ENCODE measurements around the gene MYLK4. TPM values are rescaled to one million over a fixed set of nuclear protein-coding genes. Genes with fewer than 3 reads are reported as not detected.

MYLK4 gene
- total and polyA plus RNA-seq, 4 experiments from 2014 or later, result 0.04 to 0.42 (median 0.31) TPM

DNA sequence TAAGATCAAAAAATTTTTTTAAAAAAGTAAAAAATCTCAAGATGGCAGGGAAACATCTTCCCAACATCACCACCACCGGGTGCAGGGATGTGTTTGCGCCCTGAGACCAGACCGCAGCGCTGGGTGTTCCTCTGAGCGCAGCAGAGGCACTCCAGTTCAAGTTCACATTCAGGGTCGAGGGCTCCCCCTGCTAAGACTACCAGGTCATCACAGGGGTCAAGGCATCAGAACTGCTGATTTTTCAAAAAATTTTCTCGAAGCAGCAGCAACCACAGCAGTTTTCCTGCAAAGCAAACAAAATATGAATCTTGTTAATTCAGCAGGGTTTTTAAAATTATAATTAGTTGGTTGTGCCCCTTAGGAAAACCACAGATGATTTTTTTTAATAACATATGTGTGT lies 83.1 kb downstream of the MYLK4 start:
- no peaks in the 10 kb centered on the region for H3K4me1 ChIP-seq (ENCODE audit: insufficient read depth, low read length)
- no peak for DNase-seq
- no peak overlapping the region for H3K4me3 ChIP-seq (ENCODE audit: low read length in 2 of 2)
- no peaks in the 10 kb centered on the region for H3K36me3 Mint-ChIP-seq
- H3K27ac Mint-ChIP-seq, result no peak overlapping the region
- no peak overlapping the region for H3K27ac ChIP-seq (ENCODE audit: low read depth, low read length)
- no peak overlapping the region for H3K4me3 Mint-ChIP-seq
- CTCF ChIA-PET (ENCODE audit: partially characterized antibody), result interaction anchor here (1.2 kb wide), 1 partner anchor 33 kb away, joined by 3 read pairs; no protein-coding TSS in a partner anchor
- no peaks in the 10 kb centered on the region for H3K9me3 Mint-ChIP-seq
- H3K36me3 ChIP-seq (ENCODE audit: insufficient read depth, low read length), result no peaks in the 10 kb centered on the region
- H3K9me3 ChIP-seq (ENCODE audit: control insufficient read depth in 1 of 2, low read length in 2 of 2), result no peaks in the 10 kb centered on the region
- no peaks in the 10 kb centered on the region for H3K27me3 ChIP-seq (ENCODE audit: insufficient read depth, low read length)
- intact Hi-C loops (cut with micrococcal nuclease), result no loop called here
- POLR2A ChIA-PET (ENCODE audit: partially characterized antibody), result no interaction called here
- H3K27me3 Mint-ChIP-seq, result peaks cover 2 to 12% of the 10 kb centered on the region in 2 donors
- H3K4me1 Mint-ChIP-seq, result no peaks in the 10 kb centered on the region

DNA sequence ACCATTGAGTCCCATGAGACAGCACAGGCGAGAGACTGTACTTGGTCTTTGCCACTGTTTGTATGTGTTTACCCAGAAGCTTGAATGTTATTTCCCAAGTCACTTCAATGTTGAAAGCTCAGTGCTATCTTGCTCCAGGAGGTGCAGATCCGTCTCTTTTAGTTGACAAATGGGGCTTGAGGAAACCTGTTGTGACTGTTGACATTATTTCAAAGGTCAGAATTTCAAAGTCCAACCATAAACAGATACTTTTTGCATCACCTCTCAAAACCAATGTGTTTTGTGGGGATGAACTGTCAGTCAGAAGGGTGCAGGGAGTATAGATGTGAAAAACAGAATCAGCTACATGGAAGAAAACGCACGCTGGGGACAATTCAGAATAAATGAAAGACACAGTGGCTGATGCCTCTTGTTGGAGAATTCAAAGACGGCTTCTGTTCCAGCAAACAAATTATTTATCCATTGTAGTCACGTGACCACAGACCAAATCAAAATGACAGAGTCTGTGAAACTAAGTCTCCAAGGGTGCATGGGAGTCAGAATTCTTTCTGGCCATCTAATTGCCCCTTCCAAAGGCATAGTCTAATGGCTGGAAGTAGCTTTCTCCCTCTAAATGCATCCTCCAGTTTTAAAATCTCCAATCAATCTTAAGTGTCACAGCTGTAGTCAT lies 83.7 kb downstream of the MYLK4 start:
- H3K4me3 ChIP-seq (ENCODE audit: low read length in 2 of 2), result no peak overlapping the region
- Mint-ChIP-seq H3K9me3 (no peaks in the 10 kb centered on the region), H3K4me1 (no peaks in the 10 kb centered on the region), H3K36me3 (no peaks in the 10 kb centered on the region), H3K27ac (no peak overlapping the region), H3K27me3 (peaks cover 2 to 12% of the 10 kb centered on the region in 2 donors), H3K4me3 (no peak overlapping the region)
- no peaks in the 10 kb centered on the region for H3K27me3 ChIP-seq (ENCODE audit: insufficient read depth, low read length)
- ChIA-PET CTCF (ENCODE audit: partially characterized antibody) (interaction anchor here (1.2 kb wide), 1 partner anchor 33 kb away, joined by 3 read pairs; no protein-coding TSS in a partner anchor), POLR2A (ENCODE audit: partially characterized antibody) (no interaction called here)
- no peaks in the 10 kb centered on the region for H3K36me3 ChIP-seq (ENCODE audit: insufficient read depth, low read length)
- no peak for DNase-seq
- no peaks in the 10 kb centered on the region for H3K4me1 ChIP-seq (ENCODE audit: insufficient read depth, low read length)
- H3K9me3 ChIP-seq (ENCODE audit: control insufficient read depth in 1 of 2, low read length in 2 of 2), result no peaks in the 10 kb centered on the region
- H3K27ac ChIP-seq (ENCODE audit: low read depth, low read length), result no peak overlapping the region
- intact Hi-C loops (cut with micrococcal nuclease), result no loop called here

DNA sequence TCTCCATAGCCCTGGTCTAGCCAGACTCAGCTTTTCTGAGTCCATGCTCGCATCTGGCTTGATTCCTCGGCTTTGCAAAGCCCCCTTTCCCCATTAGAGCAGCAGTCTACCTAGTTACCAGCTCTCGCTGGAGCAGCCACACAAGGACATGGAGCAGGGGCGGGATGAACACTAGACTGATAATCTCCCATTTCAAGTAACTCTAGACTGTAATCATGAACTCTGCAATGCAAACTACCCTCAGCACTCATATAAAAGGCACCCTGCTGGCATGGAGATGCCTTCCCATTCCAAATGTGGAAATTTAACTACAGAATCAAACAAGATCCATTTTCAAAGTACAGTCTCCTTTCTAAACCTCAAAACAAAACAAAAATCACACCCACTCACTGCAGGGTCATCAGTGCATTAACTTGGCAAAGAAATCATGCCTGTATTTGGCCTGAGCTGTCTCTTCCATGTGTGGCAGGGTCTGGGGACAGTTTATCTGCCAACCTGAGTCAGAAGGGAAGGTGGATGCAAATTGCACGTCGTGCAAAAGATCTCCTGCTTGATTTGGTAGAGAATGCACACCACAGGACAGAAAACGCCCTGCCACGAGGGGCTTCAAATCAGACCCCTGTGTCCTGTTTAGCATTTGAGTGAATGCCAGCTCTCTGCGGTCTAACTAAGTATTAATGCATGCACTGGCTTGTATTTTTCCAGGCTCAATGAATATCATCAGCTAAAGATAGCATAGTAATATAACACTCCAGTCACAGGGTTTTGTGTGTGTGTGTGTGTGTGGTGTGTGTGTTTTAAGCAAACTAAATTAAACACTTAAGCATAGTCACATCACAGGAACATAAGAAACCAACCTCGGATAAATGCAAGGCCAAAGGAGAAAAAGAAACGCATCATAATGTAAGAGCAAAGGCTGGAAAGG lies 85.3 kb downstream of the MYLK4 start:
- no peak overlapping the region for H3K27ac Mint-ChIP-seq
- Histone ChIP-seq H3K4me1 (ENCODE audit: insufficient read depth, low read length) (no peaks in the 10 kb centered on the region), H3K27ac (ENCODE audit: low read depth, low read length) (no peak overlapping the region), H3K27me3 (ENCODE audit: insufficient read depth, low read length) (no peaks in the 10 kb centered on the region), H3K9me3 (ENCODE audit: control insufficient read depth in 1 of 2, low read length in 2 of 2) (no peaks in the 10 kb centered on the region), H3K4me3 (ENCODE audit: low read length in 2 of 2) (no peak overlapping the region), H3K36me3 (ENCODE audit: insufficient read depth, low read length) (no peaks in the 10 kb centered on the region)
- H3K36me3 Mint-ChIP-seq, result no peaks in the 10 kb centered on the region
- H3K27me3 Mint-ChIP-seq, result peaks cover 3 to 12% of the 10 kb centered on the region in 2 donors
- intact Hi-C loops (cut with micrococcal nuclease), result no loop called here
- no peak for DNase-seq
- ChIA-PET POLR2A (ENCODE audit: partially characterized antibody) (no interaction called here), CTCF (ENCODE audit: partially characterized antibody) (no interaction called here)
- H3K4me3 Mint-ChIP-seq, result no peak overlapping the region
- H3K9me3 Mint-ChIP-seq, result no peaks in the 10 kb centered on the region
- H3K4me1 Mint-ChIP-seq, result no peaks in the 10 kb centered on the region

DNA sequence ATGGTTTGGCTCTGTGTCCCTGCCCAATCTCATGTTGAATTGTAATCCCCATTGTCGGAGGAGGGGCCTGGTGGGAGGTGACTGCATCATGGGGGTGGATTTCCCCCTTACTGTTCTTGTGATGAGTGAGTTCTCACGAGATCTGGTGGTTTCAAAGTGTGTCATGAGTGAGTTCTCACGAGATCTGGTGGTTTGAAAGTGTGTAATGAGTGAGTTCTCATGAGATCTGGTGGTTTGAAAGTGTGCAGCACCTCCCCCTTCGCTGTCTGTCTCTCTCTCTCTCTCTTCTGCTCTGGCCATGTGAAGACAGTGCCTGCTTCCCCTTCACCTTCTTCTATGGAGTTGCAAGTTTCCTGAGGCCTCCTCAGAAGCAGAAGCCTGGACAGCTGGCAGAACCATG lies 87.6 kb downstream of the MYLK4 start:
- Mint-ChIP-seq H3K27ac (no peak overlapping the region), H3K27me3 (peaks cover 4 to 12% of the 10 kb centered on the region in 2 donors), H3K36me3 (no peaks in the 10 kb centered on the region), H3K4me1 (no peaks in the 10 kb centered on the region), H3K4me3 (no peak overlapping the region), H3K9me3 (no peaks in the 10 kb centered on the region)
- H3K4me1 ChIP-seq (ENCODE audit: insufficient read depth, low read length), result no peaks in the 10 kb centered on the region
- intact Hi-C loops (cut with micrococcal nuclease), result no loop called here
- H3K27me3 ChIP-seq (ENCODE audit: insufficient read depth, low read length), result no peaks in the 10 kb centered on the region
- CTCF ChIA-PET (ENCODE audit: partially characterized antibody), result no interaction called here
- POLR2A ChIA-PET (ENCODE audit: partially characterized antibody), result no interaction called here
- no peak overlapping the region for H3K4me3 ChIP-seq (ENCODE audit: low read length in 2 of 2)
- H3K36me3 ChIP-seq (ENCODE audit: insufficient read depth, low read length), result no peaks in the 10 kb centered on the region
- no peak for DNase-seq
- H3K27ac ChIP-seq (ENCODE audit: low read depth, low read length), result no peak overlapping the region
- no peaks in the 10 kb centered on the region for H3K9me3 ChIP-seq (ENCODE audit: control insufficient read depth in 1 of 2, low read length in 2 of 2)

DNA sequence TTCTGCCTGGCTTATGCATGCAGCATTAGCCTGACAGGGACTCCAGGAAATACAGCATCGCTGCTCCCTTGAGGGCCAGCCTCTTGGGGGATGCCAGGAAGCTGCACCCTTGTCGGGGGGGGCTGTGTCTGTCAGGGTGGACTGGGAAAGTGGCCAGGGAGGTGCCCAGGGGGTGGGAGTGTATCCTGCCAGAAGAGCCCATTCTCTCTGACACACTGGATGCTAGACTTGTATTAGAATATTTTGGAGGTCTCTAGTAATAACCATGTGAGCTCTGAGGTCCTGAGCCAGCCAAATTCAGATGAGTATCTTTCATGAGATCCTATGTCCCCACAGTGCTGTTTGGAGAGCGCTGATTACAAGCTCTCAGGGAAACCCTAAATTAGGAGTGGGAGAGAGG lies 89.1 kb downstream of the MYLK4 start:
- Histone ChIP-seq H3K27ac (ENCODE audit: low read depth, low read length) (no peak overlapping the region), H3K27me3 (ENCODE audit: insufficient read depth, low read length) (no peaks in the 10 kb centered on the region), H3K9me3 (ENCODE audit: control insufficient read depth in 1 of 2, low read length in 2 of 2) (no peaks in the 10 kb centered on the region), H3K4me3 (ENCODE audit: low read length in 2 of 2) (no peak overlapping the region), H3K4me1 (ENCODE audit: insufficient read depth, low read length) (no peaks in the 10 kb centered on the region), H3K36me3 (ENCODE audit: insufficient read depth, low read length) (no peaks in the 10 kb centered on the region)
- Mint-ChIP-seq H3K9me3 (no peaks in the 10 kb centered on the region), H3K4me3 (no peak overlapping the region), H3K27me3 (peaks cover 4 to 12% of the 10 kb centered on the region in 2 donors), H3K36me3 (no peaks in the 10 kb centered on the region), H3K4me1 (no peaks in the 10 kb centered on the region), H3K27ac (no peak overlapping the region)
- ChIA-PET CTCF (ENCODE audit: partially characterized antibody) (no interaction called here), POLR2A (ENCODE audit: partially characterized antibody) (no interaction called here)
- intact Hi-C loops (cut with micrococcal nuclease), result no loop called here
- DNase-seq, result no peak

DNA sequence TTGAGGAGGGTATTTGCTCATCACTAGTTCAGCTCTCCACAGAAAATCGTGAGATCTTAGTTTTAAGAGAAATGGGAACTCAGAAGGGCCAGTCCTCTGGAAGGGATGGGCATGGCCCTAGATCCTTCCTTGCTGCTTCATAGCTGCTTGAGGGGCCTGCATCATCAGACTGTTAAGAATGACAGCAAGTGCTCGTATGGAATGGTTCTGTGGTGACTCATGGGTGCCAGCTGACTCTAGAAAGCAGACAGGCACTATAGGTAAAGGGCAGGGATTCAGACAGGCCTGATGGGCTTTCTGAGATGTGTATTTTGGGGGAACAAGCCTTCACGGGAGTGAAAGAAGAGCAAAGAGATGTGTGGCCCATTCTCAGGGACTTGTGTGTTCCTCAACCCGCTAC lies 90.8 kb downstream of the MYLK4 start:
- Histone ChIP-seq H3K4me3 (ENCODE audit: low read length in 2 of 2) (no peak overlapping the region), H3K9me3 (ENCODE audit: control insufficient read depth in 1 of 2, low read length in 2 of 2) (no peaks in the 10 kb centered on the region), H3K4me1 (ENCODE audit: insufficient read depth, low read length) (no peaks in the 10 kb centered on the region), H3K27me3 (ENCODE audit: insufficient read depth, low read length) (no peaks in the 10 kb centered on the region), H3K27ac (ENCODE audit: low read depth, low read length) (no peak overlapping the region), H3K36me3 (ENCODE audit: insufficient read depth, low read length) (no peaks in the 10 kb centered on the region)
- Mint-ChIP-seq H3K27me3 (peaks cover 4 to 7% of the 10 kb centered on the region in 2 donors), H3K4me1 (no peaks in the 10 kb centered on the region), H3K4me3 (no peak overlapping the region), H3K27ac (no peak overlapping the region), H3K36me3 (no peaks in the 10 kb centered on the region), H3K9me3 (no peaks in the 10 kb centered on the region)
- DNase-seq, result no peak
- CTCF ChIA-PET (ENCODE audit: partially characterized antibody), result interaction anchor here (2.0 kb wide), 1 partner anchor 26 kb away, joined by 10 read pairs; no protein-coding TSS in a partner anchor
- intact Hi-C loops (cut with micrococcal nuclease), result no loop called here
- POLR2A ChIA-PET (ENCODE audit: partially characterized antibody), result no interaction called here

DNA sequence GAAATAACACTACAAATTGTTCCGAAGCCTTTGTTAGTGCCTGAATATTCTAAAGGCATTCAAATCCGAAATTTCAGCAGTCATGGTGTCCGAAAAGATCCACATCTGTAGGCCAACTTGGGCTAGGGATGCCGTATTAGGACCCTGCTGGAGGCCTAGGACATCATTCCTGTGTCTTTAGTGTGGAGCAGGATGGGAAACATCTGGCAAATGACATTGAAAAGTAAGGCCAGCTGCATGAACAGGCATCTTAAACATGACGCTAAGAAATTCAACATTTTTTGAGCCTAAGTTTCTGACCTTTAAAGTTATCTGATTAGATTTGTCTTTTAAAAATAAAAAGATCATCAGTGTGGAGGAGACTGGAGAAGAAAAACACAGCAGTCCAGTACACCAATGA lies 91.3 kb downstream of the MYLK4 start:
- no peaks in the 10 kb centered on the region for H3K36me3 Mint-ChIP-seq
- H3K4me3 Mint-ChIP-seq, result no peak overlapping the region
- POLR2A ChIA-PET (ENCODE audit: partially characterized antibody), result no interaction called here
- intact Hi-C loops (cut with micrococcal nuclease), result no loop called here
- Histone ChIP-seq H3K27me3 (ENCODE audit: insufficient read depth, low read length) (no peaks in the 10 kb centered on the region), H3K27ac (ENCODE audit: low read depth, low read length) (no peak overlapping the region), H3K9me3 (ENCODE audit: control insufficient read depth in 1 of 2, low read length in 2 of 2) (no peaks in the 10 kb centered on the region), H3K4me1 (ENCODE audit: insufficient read depth, low read length) (no peaks in the 10 kb centered on the region), H3K36me3 (ENCODE audit: insufficient read depth, low read length) (no peaks in the 10 kb centered on the region), H3K4me3 (ENCODE audit: low read length in 2 of 2) (no peak overlapping the region)
- no peak for DNase-seq
- no peaks in the 10 kb centered on the region for H3K9me3 Mint-ChIP-seq
- H3K27me3 Mint-ChIP-seq, result peaks cover 4 to 7% of the 10 kb centered on the region in 2 donors
- H3K27ac Mint-ChIP-seq, result no peak overlapping the region
- CTCF ChIA-PET (ENCODE audit: partially characterized antibody), result interaction anchor here (2.0 kb wide), 1 partner anchor 25 kb away, joined by 10 read pairs; no protein-coding TSS in a partner anchor
- no peaks in the 10 kb centered on the region for H3K4me1 Mint-ChIP-seq
